Measurements from ENCODE around the gene CFAP58. TPM values are rescaled to one million over a fixed set of nuclear protein-coding genes. Genes with fewer than 3 reads are reported as not detected.

CFAP58 gene
- total and polyA plus RNA-seq, 8 donors: 0.12 to 0.58 (median 0.20) TPM; not detected in 3

- no peaks in the 10 kb centered on the region for H3K9me3 ChIP-seq
- no peak for TF ChIP-seq POLR2A (IDR thresholded peaks at IDR 0.05)
- TF ChIP-seq POLR2AphosphoS5 (IDR thresholded peaks at IDR 0.05): peak in 1 of 3 donors; percentile 13
- TF ChIP-seq EP300 (IDR thresholded peaks at IDR 0.05): no peak
- no peak for TF ChIP-seq CTCF (IDR thresholded peaks at IDR 0.05)
- no peak overlapping the region for H3K4me3 ChIP-seq
- DNase-seq: peak in 1 of 2 donors; percentile 30
- H3K27ac ChIP-seq: peak overlapping the region in 1 of 5 donors; percentile 14
- no peaks in the 10 kb centered on the region for H3K4me1 ChIP-seq
- H3K27me3 ChIP-seq: no peaks in the 10 kb centered on the region
- 62 to 81% (median 64%) methylated on average over 6 of the region's 6 CpGs for WGBS, 5 donors
- H3K36me3 ChIP-seq: no peaks in the 10 kb centered on the region
- intact Hi-C loops (cut with DNase I; ENCODE audit: low total_unique reads): no loop called here
These were observed 64.1 kb downstream of the CFAP58 start for GRCh38 chr10:104417637-104418292.

- no peaks in the 10 kb centered on the region for H3K27me3 ChIP-seq
- no peak overlapping the region for H3K27ac ChIP-seq
- intact Hi-C loops (cut with DNase I; ENCODE audit: low total_unique reads): no loop called here
- H3K9me3 ChIP-seq: no peaks in the 10 kb centered on the region
- H3K4me3 ChIP-seq: no peak overlapping the region
- DNase-seq: no peak
- TF ChIP-seq POLR2A (IDR thresholded peaks at IDR 0.05): no peak
- TF ChIP-seq POLR2AphosphoS5 (IDR thresholded peaks at IDR 0.05): no peak
- no peak for TF ChIP-seq EP300 (IDR thresholded peaks at IDR 0.05)
- no peak for TF ChIP-seq CTCF (IDR thresholded peaks at IDR 0.05)
- 72 to 100% (median 81%) methylated on average over 1 of the region's 1 CpG for WGBS, 5 donors
- no peaks in the 10 kb centered on the region for H3K4me1 ChIP-seq
- no peaks in the 10 kb centered on the region for H3K36me3 ChIP-seq
These were observed 71.1 kb downstream of the CFAP58 start for GRCh38 chr10:104424719-104425118.

GRCh38 chr10:104427989-104428388 lies 74.4 kb downstream of the CFAP58 start:
- no peaks in the 10 kb centered on the region for H3K9me3 ChIP-seq
- H3K36me3 ChIP-seq: no peaks in the 10 kb centered on the region
- no peak overlapping the region for H3K4me3 ChIP-seq
- H3K4me1 ChIP-seq: no peaks in the 10 kb centered on the region
- no peak for TF ChIP-seq EP300 (IDR thresholded peaks at IDR 0.05)
- intact Hi-C loops (cut with DNase I; ENCODE audit: low total_unique reads): no loop called here
- no peak for DNase-seq
- no peaks in the 10 kb centered on the region for H3K27me3 ChIP-seq
- no peak overlapping the region for H3K27ac ChIP-seq
- 76 to 93% (median 85%) methylated on average over 5 of the region's 5 CpGs for WGBS, 5 donors

GRCh38 chr10:104429846-104430245 lies 76.2 kb downstream of the CFAP58 start:
- Histone ChIP-seq H3K4me3 (no peak overlapping the region), H3K27me3 (no peaks in the 10 kb centered on the region), H3K4me1 (no peaks in the 10 kb centered on the region), H3K9me3 (no peaks in the 10 kb centered on the region), H3K36me3 (no peaks in the 10 kb centered on the region), H3K27ac (no peak overlapping the region)
- no peak for DNase-seq
- WGBS, 5 donors: 28 to 43% (median 35%) methylated on average over 3 of the region's 3 CpGs
- TF ChIP-seq CTCF (IDR thresholded peaks at IDR 0.05) (no peak), POLR2AphosphoS5 (IDR thresholded peaks at IDR 0.05) (no peak), POLR2A (IDR thresholded peaks at IDR 0.05) (no peak), EP300 (IDR thresholded peaks at IDR 0.05) (no peak)
- intact Hi-C loops (cut with DNase I; ENCODE audit: low total_unique reads): no loop called here

GRCh38 chr10:104430360-104430759 lies 76.7 kb downstream of the CFAP58 start:
- 54 to 68% (median 64%) methylated on average over 3 of the region's 3 CpGs for WGBS, 5 donors
- DNase-seq: peak in 1 of 2 donors; percentile 27

More at GRCh38 chr10:104430360-104430759, 76.7 kb downstream of the CFAP58 start:
- Histone ChIP-seq H3K36me3 (no peaks in the 10 kb centered on the region), H3K4me3 (no peak overlapping the region), H3K27me3 (no peaks in the 10 kb centered on the region), H3K4me1 (no peaks in the 10 kb centered on the region), H3K9me3 (no peaks in the 10 kb centered on the region), H3K27ac (no peak overlapping the region)
- TF ChIP-seq EP300 (IDR thresholded peaks at IDR 0.05): no peak
- no peak for TF ChIP-seq CTCF (IDR thresholded peaks at IDR 0.05)
- no peak for TF ChIP-seq POLR2A (IDR thresholded peaks at IDR 0.05)
- intact Hi-C loops (cut with DNase I; ENCODE audit: low total_unique reads): no loop called here
